Ishikawa (cell line): Measurements from ENCODE around the gene SLC27A4.

Experiments
- CEBPB ChIP-seq: IDR thresholded peaks from 2 replicates; pipeline ENCODE4 v1.6.1; 2012
- CREB1 ChIP-seq: IDR thresholded peaks from 2 replicates; pipeline ENCODE4 v1.6.1; 2012; ENCODE audit warnings: low read depth
- EGR1 ChIP-seq: IDR thresholded peaks from 2 replicates; pipeline ENCODE4 v1.6.1; 2012
- EP300 ChIP-seq: IDR thresholded peaks from 2 replicates; pipeline ENCODE4 v1.6.1; 2012; ENCODE audit warnings: borderline replicate concordance
- FOXM1 ChIP-seq: IDR thresholded peaks from 2 replicates; pipeline ENCODE4 v1.6.1; 2012; ENCODE audit warnings: low read depth, borderline replicate concordance
- NFIC ChIP-seq: IDR thresholded peaks from 2 replicates; pipeline ENCODE4 v1.6.1; 2012
- RAD21 ChIP-seq: IDR thresholded peaks from 2 replicates; pipeline ENCODE4 v1.6.1; 2012; ENCODE audit warnings: low read depth
- TAF1 ChIP-seq: IDR thresholded peaks from 2 replicates; pipeline ENCODE4 v1.6.1; 2012; ENCODE audit warnings: low read depth, mild to moderate bottlenecking
- TCF12 ChIP-seq: IDR thresholded peaks from 2 replicates; pipeline ENCODE4 v1.6.1; 2012; ENCODE audit warnings: low read depth
- TEAD4 ChIP-seq: IDR thresholded peaks from 2 replicates; pipeline ENCODE4 v1.6.1; 2012
- YY1 ChIP-seq: IDR thresholded peaks from 2 replicates; pipeline ENCODE4 v1.6.1; 2012; ENCODE audit warnings: low read depth
- ZBTB7A ChIP-seq: IDR thresholded peaks from 2 replicates; pipeline ENCODE4 v1.6.1; 2012; ENCODE audit warnings: low read depth
- TF ChIP-seq, protein P1 (sequence below): IDR thresholded peaks from 2 replicates; pipeline ENCODE4 v1.6.1; 2012
- TF ChIP-seq, protein P2 (sequence below): IDR thresholded peaks from 2 replicates; pipeline ENCODE4 v1.6.1; 2012
- TF ChIP-seq, protein P3 (sequence below): IDR thresholded peaks from 2 replicates; pipeline ENCODE4 v1.6.1; 2012; ENCODE audit warnings: low read depth, mild to moderate bottlenecking

Gene SLC27A4

DNA sequence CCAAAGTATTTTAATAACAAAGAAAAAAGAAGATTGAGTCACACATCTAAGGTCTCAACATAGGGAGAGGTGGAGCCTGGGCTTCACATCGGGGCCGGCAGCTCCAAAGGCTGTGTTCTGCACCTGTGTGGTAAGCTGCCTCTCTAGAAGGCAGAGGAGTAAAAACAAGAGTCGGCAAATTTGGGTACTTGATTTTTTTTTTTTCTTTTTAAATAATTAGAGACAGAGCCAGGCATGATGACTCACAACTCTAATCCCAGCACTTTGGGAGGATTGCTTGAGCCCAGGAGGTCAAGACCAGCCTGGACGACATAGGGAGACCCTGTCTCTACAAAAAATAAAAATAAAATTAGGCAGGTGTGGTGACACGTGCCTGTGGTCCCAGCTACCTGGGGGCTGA, 35.5 kb downstream of the SLC27A4 start:
- no peak for TF ChIP-seq CEBPB
- TF ChIP-seq RAD21 = no peak
- TF ChIP-seq YY1 = no peak
- no peak for TF ChIP-seq TAF1
- no peak for TF ChIP-seq CREB1

DNA sequence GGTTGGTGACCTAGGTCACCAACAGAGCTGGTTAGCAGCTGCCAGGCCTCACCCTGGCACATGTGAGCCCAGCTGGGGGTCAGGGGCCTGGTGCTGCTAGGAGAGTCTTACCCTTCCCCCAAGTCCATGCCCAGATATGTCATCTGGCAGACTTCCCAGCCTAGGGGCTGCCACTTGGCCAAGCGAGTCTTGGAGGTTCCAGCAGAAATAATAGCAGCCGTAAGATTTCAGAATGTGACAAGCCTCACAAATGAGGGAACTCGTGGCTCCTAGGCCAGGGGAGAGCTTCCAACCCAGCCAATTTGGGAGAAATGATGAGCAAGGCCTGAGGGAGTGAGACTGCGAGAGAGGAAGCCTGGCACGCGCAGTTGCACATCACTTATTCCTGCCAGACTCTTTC, 41.9 kb downstream of the SLC27A4 start:
- no peak for TF ChIP-seq EGR1
- no peak for TF ChIP-seq NFIC
- TF ChIP-seq FOXM1 = no peak
- no peak for TF ChIP-seq RAD21
- TF ChIP-seq TAF1 = no peak

DNA sequence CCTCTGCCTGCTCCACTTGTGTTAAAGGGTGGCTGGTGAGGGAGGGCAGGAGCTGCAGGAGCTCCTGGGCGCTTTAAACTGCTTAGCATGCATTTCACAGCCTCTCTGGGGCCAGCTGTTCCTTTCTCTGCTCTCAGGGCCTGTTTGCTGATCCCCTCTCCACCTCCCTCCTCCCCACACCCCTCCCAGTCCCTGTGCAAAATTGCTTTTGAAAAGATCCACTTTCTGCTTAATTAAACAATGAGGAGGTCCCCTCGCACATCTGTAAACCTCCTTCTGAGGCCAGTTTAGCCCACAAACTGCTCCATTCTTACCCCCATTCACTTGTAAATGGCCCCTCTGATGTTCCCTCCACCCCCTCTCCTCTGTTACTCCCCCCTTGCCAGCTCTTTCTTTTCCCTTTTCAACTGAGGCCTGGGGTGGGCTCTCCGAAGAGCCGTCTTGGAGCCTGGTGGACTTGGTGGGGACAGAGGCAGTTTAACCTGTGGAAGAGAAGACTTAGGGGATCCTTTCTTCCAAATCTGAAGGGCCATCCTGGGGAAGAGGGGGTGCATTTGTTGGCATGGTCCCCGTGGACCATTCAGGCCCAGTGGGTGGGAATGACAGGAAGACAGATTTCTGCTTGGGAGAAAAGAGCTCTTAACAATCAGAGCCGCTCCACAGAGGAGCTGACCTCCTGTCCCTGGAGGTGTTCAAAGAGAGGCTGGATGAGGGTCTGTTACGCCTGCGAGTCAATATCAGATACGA, 42.9 kb downstream of the SLC27A4 start:
- TF ChIP-seq TEAD4 = no peak
- TF ChIP-seq, protein P1, sequence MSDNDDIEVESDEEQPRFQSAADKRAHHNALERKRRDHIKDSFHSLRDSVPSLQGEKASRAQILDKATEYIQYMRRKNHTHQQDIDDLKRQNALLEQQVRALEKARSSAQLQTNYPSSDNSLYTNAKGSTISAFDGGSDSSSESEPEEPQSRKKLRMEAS = no peak
- TF ChIP-seq TCF12 = no peak
- TF ChIP-seq CEBPB = no peak
- TF ChIP-seq NFIC = no peak
- TF ChIP-seq FOXM1 = no peak

DNA sequence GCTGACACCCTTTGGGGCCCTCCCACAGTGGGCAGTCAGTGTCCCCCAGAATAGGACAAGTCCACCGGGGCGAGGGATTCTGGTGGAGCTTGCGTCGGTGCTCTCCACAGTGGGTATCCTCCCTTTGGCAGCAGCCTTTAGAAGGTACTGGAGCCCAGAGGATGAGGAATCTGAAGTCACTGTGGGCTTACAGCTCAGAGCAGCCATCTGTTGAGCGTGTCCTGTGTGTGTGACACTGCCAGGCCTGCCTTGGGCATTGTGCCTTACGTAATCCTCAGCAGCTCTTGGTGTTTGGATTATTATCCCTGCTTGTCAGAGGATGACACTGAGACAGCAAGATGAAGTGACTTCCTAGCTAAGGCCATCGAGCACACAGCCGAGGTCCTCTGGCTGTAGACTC, 43.5 kb downstream of the SLC27A4 start:
- no peak for TF ChIP-seq TCF12
- no peak for TF ChIP-seq CREB1
- TF ChIP-seq FOXM1 = no peak
- no peak for TF ChIP-seq RAD21
- TF ChIP-seq, protein P1 = no peak

DNA sequence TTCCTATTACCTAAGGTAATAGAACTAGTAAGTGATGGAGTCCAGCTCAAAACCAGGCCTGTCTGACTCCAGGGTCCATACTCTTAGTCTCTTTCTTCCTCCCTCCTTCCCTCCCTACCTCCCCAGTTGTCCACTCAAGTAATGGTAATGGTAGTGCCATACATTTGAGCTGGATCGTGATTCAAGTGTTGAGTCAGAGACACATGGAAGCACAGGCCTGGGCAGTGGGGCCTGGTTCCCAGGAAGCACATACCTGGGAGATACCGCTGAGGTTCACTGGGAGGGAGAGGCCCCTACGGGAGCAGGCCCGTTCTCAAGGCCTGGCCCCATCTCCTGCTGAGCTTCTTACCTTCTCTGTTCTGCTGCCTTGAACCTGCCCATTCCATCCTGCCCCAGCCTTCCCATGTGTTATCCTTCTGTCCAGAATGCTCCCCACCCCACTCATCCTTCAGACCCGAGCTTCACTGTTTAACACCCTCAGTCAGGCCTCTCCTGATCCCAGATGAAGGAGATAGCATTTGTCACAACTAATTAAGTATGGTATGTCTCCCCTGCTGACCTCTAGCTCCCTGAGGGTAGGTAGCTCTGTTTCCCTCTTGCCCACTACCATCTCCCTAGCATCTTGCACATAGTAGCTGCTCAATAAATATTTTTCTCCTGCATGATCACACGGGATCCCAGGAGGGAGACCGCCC, 44.6 kb downstream of the SLC27A4 start:
- TF ChIP-seq CEBPB (no peak), NFIC (no peak), EGR1 (no peak), TEAD4 (no peak), EP300 (no peak), TCF12 (no peak), FOXM1 (no peak)
- TF ChIP-seq, protein P2, sequence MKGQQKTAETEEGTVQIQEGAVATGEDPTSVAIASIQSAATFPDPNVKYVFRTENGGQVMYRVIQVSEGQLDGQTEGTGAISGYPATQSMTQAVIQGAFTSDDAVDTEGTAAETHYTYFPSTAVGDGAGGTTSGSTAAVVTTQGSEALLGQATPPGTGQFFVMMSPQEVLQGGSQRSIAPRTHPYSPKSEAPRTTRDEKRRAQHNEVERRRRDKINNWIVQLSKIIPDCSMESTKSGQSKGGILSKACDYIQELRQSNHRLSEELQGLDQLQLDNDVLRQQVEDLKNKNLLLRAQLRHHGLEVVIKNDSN = no peak
- TF ChIP-seq, protein P1 = no peak

DNA sequence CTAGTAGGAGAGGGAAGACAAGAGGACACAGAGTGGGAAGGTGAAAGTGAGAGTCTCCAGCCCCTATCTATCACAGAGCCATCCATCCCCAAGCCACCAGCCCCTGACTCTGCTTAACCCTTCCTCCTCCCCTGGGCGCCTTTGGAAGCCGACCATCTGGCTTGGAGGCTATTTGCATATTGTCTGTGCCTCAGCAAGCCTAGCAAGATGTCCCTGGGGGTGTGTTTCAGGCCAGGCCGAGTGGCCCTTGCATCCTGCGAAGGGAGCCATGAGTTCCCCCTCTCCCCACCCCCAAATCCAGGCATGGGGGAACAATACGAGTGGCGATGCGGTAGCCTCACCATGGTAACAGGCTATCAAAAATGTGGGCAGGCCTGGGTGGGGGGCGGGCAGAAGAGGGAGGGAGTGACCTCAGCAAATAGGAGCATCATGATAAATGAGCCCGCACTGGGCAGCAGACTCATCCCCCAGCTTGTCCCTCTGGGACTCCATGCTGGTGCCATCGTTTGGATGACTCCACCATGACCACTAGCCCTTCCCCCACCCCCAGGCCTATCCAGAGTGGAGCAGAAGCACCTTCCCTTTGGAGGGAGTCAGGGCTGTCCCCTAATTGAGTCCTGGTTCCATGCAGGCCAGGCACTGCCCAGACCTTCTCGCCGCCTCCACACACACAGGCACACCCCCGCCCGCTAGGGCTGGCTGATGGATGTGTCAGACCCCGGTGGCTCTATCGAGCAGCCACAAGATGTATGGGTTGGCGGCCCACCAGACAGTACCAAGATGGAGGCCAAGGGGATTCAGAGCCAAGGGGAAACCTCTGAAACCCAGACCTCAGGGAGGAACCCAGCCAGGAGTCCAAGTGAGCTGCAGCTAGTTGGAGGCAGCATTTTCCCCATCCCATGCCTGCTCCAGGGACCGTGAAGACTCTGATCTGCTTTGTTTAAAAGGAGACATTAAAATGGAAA, 45.5 kb downstream of the SLC27A4 start:
- TF ChIP-seq FOXM1 = no peak
- TF ChIP-seq NFIC = no peak
- TF ChIP-seq, protein P3, sequence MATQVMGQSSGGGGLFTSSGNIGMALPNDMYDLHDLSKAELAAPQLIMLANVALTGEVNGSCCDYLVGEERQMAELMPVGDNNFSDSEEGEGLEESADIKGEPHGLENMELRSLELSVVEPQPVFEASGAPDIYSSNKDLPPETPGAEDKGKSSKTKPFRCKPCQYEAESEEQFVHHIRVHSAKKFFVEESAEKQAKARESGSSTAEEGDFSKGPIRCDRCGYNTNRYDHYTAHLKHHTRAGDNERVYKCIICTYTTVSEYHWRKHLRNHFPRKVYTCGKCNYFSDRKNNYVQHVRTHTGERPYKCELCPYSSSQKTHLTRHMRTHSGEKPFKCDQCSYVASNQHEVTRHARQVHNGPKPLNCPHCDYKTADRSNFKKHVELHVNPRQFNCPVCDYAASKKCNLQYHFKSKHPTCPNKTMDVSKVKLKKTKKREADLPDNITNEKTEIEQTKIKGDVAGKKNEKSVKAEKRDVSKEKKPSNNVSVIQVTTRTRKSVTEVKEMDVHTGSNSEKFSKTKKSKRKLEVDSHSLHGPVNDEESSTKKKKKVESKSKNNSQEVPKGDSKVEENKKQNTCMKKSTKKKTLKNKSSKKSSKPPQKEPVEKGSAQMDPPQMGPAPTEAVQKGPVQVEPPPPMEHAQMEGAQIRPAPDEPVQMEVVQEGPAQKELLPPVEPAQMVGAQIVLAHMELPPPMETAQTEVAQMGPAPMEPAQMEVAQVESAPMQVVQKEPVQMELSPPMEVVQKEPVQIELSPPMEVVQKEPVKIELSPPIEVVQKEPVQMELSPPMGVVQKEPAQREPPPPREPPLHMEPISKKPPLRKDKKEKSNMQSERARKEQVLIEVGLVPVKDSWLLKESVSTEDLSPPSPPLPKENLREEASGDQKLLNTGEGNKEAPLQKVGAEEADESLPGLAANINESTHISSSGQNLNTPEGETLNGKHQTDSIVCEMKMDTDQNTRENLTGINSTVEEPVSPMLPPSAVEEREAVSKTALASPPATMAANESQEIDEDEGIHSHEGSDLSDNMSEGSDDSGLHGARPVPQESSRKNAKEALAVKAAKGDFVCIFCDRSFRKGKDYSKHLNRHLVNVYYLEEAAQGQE = no peak
- no peak for TF ChIP-seq TEAD4
- TF ChIP-seq CREB1 = no peak
- TF ChIP-seq YY1 = no peak
- no peak for TF ChIP-seq CEBPB
- TF ChIP-seq EP300 = no peak
- TF ChIP-seq, protein P2 = no peak
- TF ChIP-seq, protein P1 = no peak
- no peak for TF ChIP-seq RAD21
- TF ChIP-seq TAF1 = no peak

DNA sequence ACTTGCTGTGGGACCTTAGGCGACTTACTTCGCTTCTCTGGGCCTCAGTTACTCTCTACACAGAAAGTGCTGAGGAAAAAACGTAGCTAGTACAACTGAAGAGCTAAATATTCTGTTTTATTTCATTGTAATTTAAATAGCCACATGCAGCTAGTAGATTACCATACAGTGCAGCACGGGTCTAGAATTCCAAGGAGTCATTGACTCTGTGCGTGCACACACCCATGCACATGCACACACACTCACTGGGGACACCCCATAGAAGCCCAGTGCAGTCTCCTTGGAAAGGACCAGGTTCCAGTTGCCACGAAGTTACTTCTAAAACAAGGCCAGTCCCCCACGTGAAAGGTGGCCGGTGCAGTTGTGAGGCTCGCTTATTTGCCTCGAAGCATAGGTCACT, 47.8 kb downstream of the SLC27A4 start:
- no peak for TF ChIP-seq RAD21
- no peak for TF ChIP-seq CEBPB
- TF ChIP-seq, protein P1 = no peak
- no peak for TF ChIP-seq TEAD4
- no peak for TF ChIP-seq ZBTB7A
- TF ChIP-seq, protein P3 = no peak
- no peak for TF ChIP-seq CREB1
- TF ChIP-seq FOXM1 = no peak
- no peak for TF ChIP-seq TAF1
- TF ChIP-seq, protein P2 = no peak
- TF ChIP-seq YY1 = no peak
- TF ChIP-seq NFIC = no peak
- no peak for TF ChIP-seq EP300
- TF ChIP-seq EGR1 = no peak
